Measurements from ENCODE around the gene SPIN1. TPM values are rescaled to one million over a fixed set of nuclear protein-coding genes. Genes with fewer than 3 reads are reported as not detected.

SPIN1 gene
- total RNA-seq, 1 experiment from 2014 or later: 84.5 TPM

- no peak for DNase-seq (ENCODE audit: low spot score)
- in situ Hi-C loops (cut with HindIII; ENCODE audit: low sequenced_read_pairs): no loop called here
Measured at GRCh38 chr9:88387036-88387551, 1.1 kb upstream of the SPIN1 start.

- peak; percentile 71 for DNase-seq (ENCODE audit: low spot score)
- in situ Hi-C loops (cut with HindIII; ENCODE audit: low sequenced_read_pairs): no loop called here
Measured at GRCh38 chr9:88387552-88388202, 567 bp upstream of the SPIN1 start.

GRCh38 chr9:88388886-88389605, 802 bp downstream of the SPIN1 start:
- peak; percentile 54 for DNase-seq (ENCODE audit: low spot score)
- in situ Hi-C loops (cut with HindIII; ENCODE audit: low sequenced_read_pairs): no loop called here

GRCh38 chr9:88390371-88390990, 2.2 kb downstream of the SPIN1 start:
- in situ Hi-C loops (cut with HindIII; ENCODE audit: low sequenced_read_pairs): no loop called here
- DNase-seq (ENCODE audit: low spot score): no peak

- DNase-seq (ENCODE audit: low spot score): no peak
- in situ Hi-C loops (cut with HindIII; ENCODE audit: low sequenced_read_pairs): no loop called here
Measured at GRCh38 chr9:88391236-88391635, 3.0 kb downstream of the SPIN1 start.

GRCh38 chr9:88391921-88392320, 3.7 kb downstream of the SPIN1 start:
- DNase-seq (ENCODE audit: low spot score): no peak
- in situ Hi-C loops (cut with HindIII; ENCODE audit: low sequenced_read_pairs): no loop called here

GRCh38 chr9:88392549-88392948, 4.3 kb downstream of the SPIN1 start:
- no peak for DNase-seq (ENCODE audit: low spot score)
- in situ Hi-C loops (cut with HindIII; ENCODE audit: low sequenced_read_pairs): no loop called here

- no peak for DNase-seq (ENCODE audit: low spot score)
- in situ Hi-C loops (cut with HindIII; ENCODE audit: low sequenced_read_pairs): no loop called here
Measured at GRCh38 chr9:88396836-88397577, 8.8 kb downstream of the SPIN1 start.

GRCh38 chr9:88398016-88398415, 9.8 kb downstream of the SPIN1 start:
- in situ Hi-C loops (cut with HindIII; ENCODE audit: low sequenced_read_pairs): no loop called here
- no peak for DNase-seq (ENCODE audit: low spot score)

- in situ Hi-C loops (cut with HindIII; ENCODE audit: low sequenced_read_pairs): no loop called here
- DNase-seq (ENCODE audit: low spot score): no peak
Measured at GRCh38 chr9:88399966-88400365, 11.7 kb downstream of the SPIN1 start.

- DNase-seq (ENCODE audit: low spot score): no peak
- in situ Hi-C loops (cut with HindIII; ENCODE audit: low sequenced_read_pairs): no loop called here
Measured at GRCh38 chr9:88403340-88403739, 15.1 kb downstream of the SPIN1 start.

GRCh38 chr9:88406051-88406450, 17.8 kb downstream of the SPIN1 start:
- in situ Hi-C loops (cut with HindIII; ENCODE audit: low sequenced_read_pairs): no loop called here
- DNase-seq (ENCODE audit: low spot score): no peak

- in situ Hi-C loops (cut with HindIII; ENCODE audit: low sequenced_read_pairs): no loop called here
- DNase-seq (ENCODE audit: low spot score): no peak
Measured at GRCh38 chr9:88411471-88411870, 23.2 kb downstream of the SPIN1 start.

GRCh38 chr9:88414298-88414697, 26.1 kb downstream of the SPIN1 start:
- in situ Hi-C loops (cut with HindIII; ENCODE audit: low sequenced_read_pairs): no loop called here
- DNase-seq (ENCODE audit: low spot score): no peak

- in situ Hi-C loops (cut with HindIII; ENCODE audit: low sequenced_read_pairs): no loop called here
- DNase-seq (ENCODE audit: low spot score): no peak
Measured at GRCh38 chr9:88418025-88418424, 29.8 kb downstream of the SPIN1 start.

- DNase-seq (ENCODE audit: low spot score): no peak
Measured at GRCh38 chr9:88418715-88419540, 30.7 kb downstream of the SPIN1 start.

GRCh38 chr9:88420227-88420626, 32.0 kb downstream of the SPIN1 start:
- in situ Hi-C loops (cut with HindIII; ENCODE audit: low sequenced_read_pairs): no loop called here
- DNase-seq (ENCODE audit: low spot score): no peak

More at GRCh38 chr9:88418715-88419540, 30.7 kb downstream of the SPIN1 start:
- in situ Hi-C loops (cut with HindIII; ENCODE audit: low sequenced_read_pairs): no loop called here

- no peak for DNase-seq (ENCODE audit: low spot score)
- in situ Hi-C loops (cut with HindIII; ENCODE audit: low sequenced_read_pairs): no loop called here
Measured at GRCh38 chr9:88421348-88421747, 33.1 kb downstream of the SPIN1 start.

GRCh38 chr9:88425538-88425950, 37.3 kb downstream of the SPIN1 start:
- DNase-seq (ENCODE audit: low spot score): no peak
- in situ Hi-C loops (cut with HindIII; ENCODE audit: low sequenced_read_pairs): no loop called here

Data from G401 (cell line).